ENCODE data around the gene OTOS. TPM values are rescaled to one million over a fixed set of nuclear protein-coding genes. Genes with fewer than 3 reads are reported as not detected.

The OTOS gene
- total RNA-seq, 1 donor from 2014 or later, result not detected

GRCh38 chr2:240140920-240141319, 462 bp upstream of the OTOS start:
- peak; percentile 36 for DNase-seq (ENCODE audit: low spot score)
- intact Hi-C loops (cut with DNase I), result loop anchor here (5.0 kb wide), 1 partner anchor 1104 kb away; no protein-coding TSS in a partner anchor

DNA sequence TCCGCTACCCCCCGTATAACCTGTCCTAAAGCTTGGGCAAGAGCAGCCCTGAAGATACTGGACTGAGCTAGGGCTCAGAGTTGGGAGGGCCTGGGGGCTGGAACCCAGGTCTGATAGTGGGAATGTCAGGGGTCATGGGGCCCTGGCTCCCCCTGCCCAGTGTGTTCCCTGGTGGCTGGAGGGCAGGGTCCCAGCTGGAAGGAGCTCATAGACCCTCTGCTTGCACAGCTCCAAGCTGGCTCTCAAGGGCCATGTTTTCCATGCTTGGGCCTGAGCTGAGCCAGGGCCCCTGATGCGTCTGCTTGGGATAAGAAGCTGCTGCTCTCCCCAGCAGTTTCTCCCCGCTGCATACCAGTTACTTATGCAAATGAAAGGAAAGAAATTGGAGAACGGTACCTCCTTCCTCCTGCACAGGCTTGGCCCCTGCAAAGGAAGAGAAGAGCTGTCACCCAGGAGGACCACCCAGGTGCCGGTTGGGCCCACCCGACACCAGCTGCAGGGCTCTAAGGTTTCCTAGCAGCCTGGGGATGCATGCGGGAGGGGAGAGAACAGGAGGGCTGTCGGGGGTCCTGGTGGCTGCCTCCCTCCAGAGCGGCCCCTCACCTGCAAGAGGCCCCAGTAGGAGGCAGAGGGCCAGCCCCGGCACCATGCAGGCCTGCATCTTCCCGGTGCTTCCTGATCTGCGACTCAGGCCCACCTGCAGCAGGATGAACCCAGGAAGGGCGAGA, 628 bp downstream of the OTOS start:
- peak; percentile 70 for DNase-seq (ENCODE audit: low spot score)
- intact Hi-C loops (cut with DNase I), result loop anchor here (5.0 kb wide), 1 partner anchor 1103 kb away; no protein-coding TSS in a partner anchor

DNA sequence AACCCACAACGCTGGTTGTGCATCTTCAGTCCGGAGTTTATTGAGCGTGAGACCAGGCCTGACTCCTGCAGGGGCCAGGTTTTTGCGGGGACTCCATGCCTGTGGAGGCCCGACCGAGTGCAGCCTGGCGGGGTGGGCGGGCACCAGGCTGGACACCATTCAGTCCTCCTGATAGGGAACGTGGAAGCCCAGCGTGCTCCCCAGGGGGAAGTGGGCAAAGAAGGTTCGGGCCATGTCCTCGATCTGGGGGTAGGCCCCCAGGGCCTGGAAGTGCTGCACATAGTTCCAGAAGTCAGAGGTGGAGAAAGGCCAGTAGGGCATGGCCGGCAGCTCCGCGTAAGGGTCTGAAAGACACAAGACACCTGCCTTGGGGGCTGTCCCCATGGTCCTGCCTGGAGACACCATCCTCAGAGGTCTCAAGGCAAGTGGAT, 1.4 kb downstream of the OTOS start:
- DNase-seq (ENCODE audit: low spot score), result peak; percentile 51
- intact Hi-C loops (cut with DNase I), result no loop called here

GRCh38 chr2:240138254-240138984, 2.0 kb downstream of the OTOS start:
- DNase-seq (ENCODE audit: low spot score), result peak; percentile 66
- intact Hi-C loops (cut with DNase I), result no loop called here

- intact Hi-C loops (cut with DNase I), result no loop called here
- DNase-seq (ENCODE audit: low spot score), result peak; percentile 50
Observed at GRCh38 chr2:240137596-240138253, 2.7 kb downstream of the OTOS start.

GRCh38 chr2:240136671-240137292, 3.7 kb downstream of the OTOS start:
- DNase-seq (ENCODE audit: low spot score), result peak; percentile 58
- intact Hi-C loops (cut with DNase I), result no loop called here

- peak; percentile 93 for DNase-seq (ENCODE audit: low spot score)
- intact Hi-C loops (cut with DNase I), result no loop called here
Observed at GRCh38 chr2:240136013-240136670, 4.3 kb downstream of the OTOS start, which contains the start of gene COPS9. COPS9 (minus strand) TSS chr2:240136305; CDS start chr2:240136284, 21 bp downstream.

DNA sequence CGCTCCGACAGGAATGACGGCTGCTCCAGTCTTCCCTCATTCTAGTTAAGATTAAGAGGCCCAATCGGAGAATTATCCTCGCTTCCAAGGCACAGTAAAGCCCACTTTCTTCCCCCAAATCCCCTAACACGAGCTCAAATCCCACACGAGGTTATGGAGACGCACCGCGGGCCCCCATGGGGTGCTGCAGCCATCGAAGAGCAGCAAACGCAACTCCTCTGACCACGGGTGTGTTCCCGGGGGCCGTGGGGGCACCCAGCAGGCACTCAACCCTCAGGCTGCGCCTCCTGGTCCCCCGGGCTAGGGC, 4.8 kb downstream of the OTOS start:
- intact Hi-C loops (cut with DNase I), result no loop called here
- DNase-seq (ENCODE audit: low spot score), result no peak

DNA sequence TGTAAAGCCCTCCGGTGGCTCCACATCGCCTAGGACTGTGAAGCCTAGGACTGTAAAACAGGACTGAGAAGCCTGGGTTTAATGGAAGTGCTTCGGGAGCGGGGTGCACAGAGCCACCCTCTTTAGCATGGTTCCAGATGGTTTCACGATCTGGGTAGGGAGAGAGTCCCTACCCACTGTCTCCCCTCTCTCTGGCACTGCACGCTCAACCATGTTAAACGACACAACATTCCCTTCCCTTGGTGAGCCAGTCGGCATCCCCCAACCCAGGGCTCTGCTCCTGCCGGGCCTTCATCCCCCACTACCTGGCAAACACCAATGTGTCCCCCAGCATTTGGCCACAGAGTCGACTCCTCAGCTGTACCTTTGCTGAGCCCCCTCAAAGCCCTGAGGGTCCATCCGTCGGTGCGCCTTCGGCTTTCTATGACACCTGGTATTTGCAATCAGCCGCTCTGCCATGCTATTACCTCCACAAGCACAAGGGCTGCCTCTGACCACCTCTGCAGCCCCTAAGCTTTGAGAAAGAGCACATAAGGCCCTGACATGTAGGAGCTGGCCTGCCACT, 5.4 kb downstream of the OTOS start:
- intact Hi-C loops (cut with DNase I), result no loop called here
- DNase-seq (ENCODE audit: low spot score), result peak; percentile 51

DNA sequence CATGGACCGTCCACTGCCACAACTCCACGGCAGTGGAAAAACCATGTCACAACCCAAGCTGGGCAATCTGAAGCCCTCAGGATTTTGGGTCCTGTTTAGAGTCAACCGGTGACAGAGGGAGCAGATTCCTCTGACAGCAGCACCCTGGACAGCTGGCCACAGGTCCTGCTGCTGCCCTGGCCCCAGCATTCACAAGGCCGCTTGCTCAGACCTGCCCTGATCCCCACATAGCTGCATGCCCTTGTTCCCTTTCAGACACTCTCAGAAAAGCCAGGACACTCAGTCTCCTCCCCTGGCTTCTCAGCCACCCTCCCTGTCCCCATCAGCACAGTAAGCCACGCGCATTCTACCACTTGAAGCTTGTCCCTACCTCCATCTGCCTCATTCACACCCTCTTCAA, 6.0 kb downstream of the OTOS start:
- no peak for DNase-seq (ENCODE audit: low spot score)
- intact Hi-C loops (cut with DNase I), result no loop called here

GRCh38 chr2:240133401-240133800, 7.1 kb downstream of the OTOS start:
- intact Hi-C loops (cut with DNase I), result no loop called here
- no peak for DNase-seq (ENCODE audit: low spot score)

DNA sequence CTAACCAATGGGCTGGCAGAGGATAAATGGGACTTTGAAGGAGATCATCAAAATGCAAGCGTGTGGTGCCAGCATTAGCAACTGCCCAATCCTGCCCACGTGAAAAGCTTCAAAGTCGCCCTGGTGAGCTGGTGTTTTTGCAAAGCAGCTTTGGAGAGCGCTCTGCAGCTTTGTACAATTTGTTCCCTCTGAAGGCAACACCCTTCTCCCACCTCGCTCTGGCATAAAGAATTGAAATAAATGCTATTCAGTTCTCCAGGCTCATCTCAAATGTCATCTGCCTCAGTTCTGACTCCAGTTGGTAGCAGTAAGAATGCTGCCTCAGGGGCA, 7.8 kb downstream of the OTOS start:
- no peak for DNase-seq (ENCODE audit: low spot score)
- intact Hi-C loops (cut with DNase I), result no loop called here

DNA sequence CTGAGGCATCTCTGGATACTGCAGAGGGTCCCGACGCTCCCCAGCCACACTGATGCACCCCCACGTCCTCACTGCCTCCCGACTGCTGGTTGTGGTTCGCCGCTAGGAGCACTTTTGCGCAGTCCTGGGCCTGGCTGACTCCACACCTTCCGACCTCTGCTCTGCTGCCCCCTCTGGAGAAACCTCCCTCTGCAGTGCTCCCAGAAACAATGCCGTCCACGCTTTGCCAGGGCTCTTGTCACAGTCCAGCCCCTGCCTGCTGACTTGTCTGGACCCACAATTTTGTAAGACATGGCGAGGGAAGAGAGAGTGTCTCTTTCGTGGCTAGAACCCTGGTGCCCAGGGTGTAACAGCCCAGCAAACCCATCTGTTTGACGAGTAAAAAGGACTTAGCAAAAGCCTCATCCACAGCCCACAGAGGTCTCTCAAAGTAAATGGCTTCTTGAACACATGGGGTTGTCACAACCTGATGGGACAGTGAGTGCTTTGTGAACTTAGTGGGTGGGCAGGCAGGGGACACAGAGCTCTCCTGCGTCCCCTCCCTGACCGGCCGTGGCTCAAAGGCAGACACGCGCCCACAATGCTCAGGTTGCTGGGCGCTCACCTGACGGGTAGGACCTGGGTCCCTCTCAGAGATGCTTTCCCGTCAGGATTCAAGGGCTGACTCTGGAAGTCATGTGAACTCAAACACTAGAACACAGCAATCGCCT, 8.4 kb downstream of the OTOS start:
- intact Hi-C loops (cut with DNase I), result no loop called here
- peak; percentile 67 for DNase-seq (ENCODE audit: low spot score)

GRCh38 chr2:240131296-240131695, 9.2 kb downstream of the OTOS start:
- peak; percentile 35 for DNase-seq (ENCODE audit: low spot score)
- intact Hi-C loops (cut with DNase I), result no loop called here

DNA sequence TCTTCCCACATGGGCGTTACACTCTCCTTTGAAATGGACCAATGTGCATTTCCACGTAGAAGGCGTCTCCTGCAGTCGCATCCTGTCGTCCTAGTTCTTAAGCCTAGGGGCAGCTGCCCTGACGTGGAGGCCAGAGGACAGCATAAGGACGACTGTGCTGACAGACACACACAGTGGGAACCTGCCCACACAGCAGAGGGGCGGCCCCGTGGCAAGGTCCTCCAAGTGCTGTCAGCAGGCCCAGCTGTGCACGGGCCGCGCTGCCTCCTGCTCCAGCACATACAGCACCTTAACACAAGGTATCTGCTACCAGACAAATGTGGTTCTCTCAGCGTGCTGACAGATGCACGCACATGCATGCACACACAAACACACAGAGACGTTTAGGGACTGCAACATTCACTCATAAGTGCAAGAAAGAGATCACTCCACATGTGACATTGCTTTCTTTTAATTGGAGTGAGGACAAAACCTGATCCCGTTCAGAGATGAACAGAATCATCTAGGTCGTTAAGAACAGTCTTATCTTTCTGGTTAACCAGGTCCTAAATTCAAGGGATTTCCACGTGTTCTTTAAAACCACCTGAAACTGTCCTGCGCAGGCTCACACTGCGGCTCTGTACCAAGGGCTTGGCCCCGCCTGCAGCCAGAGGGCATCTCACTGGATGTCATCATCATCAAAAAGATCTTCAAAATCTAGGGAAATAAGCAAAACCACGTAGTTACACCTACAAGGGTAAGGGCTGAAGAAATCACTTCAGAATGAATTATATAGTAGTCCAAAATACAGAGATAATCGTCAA, 9.9 kb downstream of the OTOS start:
- intact Hi-C loops (cut with DNase I), result no loop called here
- DNase-seq (ENCODE audit: low spot score), result peak; percentile 20

DNA sequence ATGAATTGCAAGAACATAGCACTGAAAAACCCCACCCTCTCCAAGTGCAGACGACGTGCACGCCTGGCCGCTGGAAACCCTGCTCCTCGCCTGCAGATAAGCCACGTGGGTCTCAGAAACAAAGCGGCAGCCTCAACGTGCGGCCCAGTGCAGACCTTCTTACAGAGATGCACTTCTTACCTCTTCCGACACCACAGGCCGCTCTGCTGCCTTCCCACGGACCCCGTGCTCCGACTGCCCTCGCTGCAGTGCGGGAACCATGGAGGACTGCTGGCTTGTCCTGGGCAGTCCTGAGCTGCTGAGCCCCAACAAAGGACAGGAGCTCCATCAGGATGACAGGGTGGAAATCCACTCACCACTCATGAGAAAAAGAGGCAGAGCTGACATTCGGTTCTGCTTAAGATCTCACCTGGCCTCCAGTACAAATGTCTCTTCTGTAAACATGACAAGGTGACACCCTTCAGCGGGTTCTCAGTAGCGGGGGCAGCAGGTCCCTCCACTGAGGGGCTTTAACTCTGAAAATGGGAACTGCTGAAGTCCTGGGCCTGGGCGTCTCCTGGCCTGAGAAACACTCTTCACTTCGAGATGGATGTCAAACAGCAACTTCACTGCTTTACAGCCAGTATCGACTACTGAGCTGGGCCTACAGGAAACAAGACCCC, 10.6 kb downstream of the OTOS start:
- peak; percentile 65 for DNase-seq (ENCODE audit: low spot score)
- intact Hi-C loops (cut with DNase I), result no loop called here

- peak; percentile 55 for DNase-seq (ENCODE audit: low spot score)
- intact Hi-C loops (cut with DNase I), result no loop called here
Observed at GRCh38 chr2:240129311-240129710, 11.1 kb downstream of the OTOS start.

Data from cardiac septum (tissue), 1 donor.